Mucosa of descending colon (tissue), 3 donors: ENCODE data around the gene TRPM3. TPM values are rescaled to one million over a fixed set of nuclear protein-coding genes. Genes with fewer than 3 reads are reported as not detected.

Experiments used
- ATAC-seq: fragments of 200-7000 bp; cut with Tn5 transposase; one replicate; pipeline ENCODE4 v1.9.1; 2020; ENCODE audit warnings: mild to moderate bottlenecking, moderate library complexity
- DNase-seq, 3 donors: peaks; one replicate each; pipeline ENCODE4 v3.0.0-alpha.2; 2020
- H3K36me3 ChIP-seq: fragments of 200-600 bp; one replicate; pipeline ENCODE4 v1.8.0; 2021; ENCODE audit warnings: low read depth, mild to moderate bottlenecking
- H3K4me1 ChIP-seq: fragments of 200-600 bp; one replicate; pipeline ENCODE4 v1.8.0; 2021; ENCODE audit warnings: low read depth, mild to moderate bottlenecking
- H3K4me3 ChIP-seq: fragments of 200-600 bp; one replicate; pipeline ENCODE4 v1.8.0; 2021; ENCODE audit warnings: mild to moderate bottlenecking
- H3K9me3 ChIP-seq: fragments of 200-600 bp; one replicate; pipeline ENCODE4 v1.8.0; 2021; ENCODE audit warnings: mild to moderate bottlenecking
- intact Hi-C, 2 donors: fragments of 100-400 bp; cut with DNase I in 1 of 2; cut with micrococcal nuclease in 1 of 2; formaldehyde crosslinking; loops; one replicate each; pipeline versions ENCODE4 v1.11.0 to v1.11.1; 2022; cut with DNase I, micrococcal nuclease
- total RNA-seq, 3 donors: library from RNA; stranded (reverse); fragmentation: NEBNext Ultra II Directional in 2 of 3; extraction: Animal tissue kit (Norgen Biotek cat#: 25700) in 2 of 3; gene quantifications; one replicate each; pipeline versions ENCODE4 v1.2.1 to v1.2.4, GENCODE V29; 2021 to 2023
- TF ChIP-seq, protein P1 (sequence below): fragments of 200-600 bp; IDR thresholded peaks from one replicate; pipeline ENCODE4 v1.8.0; 2022; ENCODE audit warnings: antibody characterized with exemption, mild to moderate bottlenecking
- donor health status: DM: no; HTN: no; CAD: no; lungs with moderate emphysema.
- donor health status: DM: no; HTN: no; CAD: no.
- donor health status: DM: no; HTN: yes; CAD: no.

Gene TRPM3
- total RNA-seq, 3 donors from 2014 or later, result 0.29 to 0.55 (median 0.51) TPM

- no peak for ATAC-seq
Measured at GRCh38 chr9:70696694-70697335, 424.6 kb downstream of the TRPM3 start.

DNA sequence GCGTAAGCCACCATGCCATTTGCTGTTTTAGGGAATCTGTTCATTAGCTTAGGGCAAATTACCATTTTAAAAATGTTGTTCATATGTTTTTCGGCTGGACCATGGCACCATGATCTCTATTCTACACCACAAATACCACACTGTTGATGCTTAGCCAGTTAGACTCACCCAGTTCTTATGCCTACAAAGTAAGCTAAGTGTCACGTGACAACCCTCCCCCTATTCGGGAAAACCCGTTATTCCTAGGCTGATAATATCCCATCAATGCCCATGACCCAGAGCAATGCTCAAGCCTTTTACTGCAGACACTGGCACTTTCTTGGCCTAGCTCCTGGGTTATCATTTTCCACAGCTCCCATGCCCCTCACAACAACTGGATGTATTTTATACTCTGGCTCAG lies 426.7 kb downstream of the TRPM3 start:
- DNase-seq, result no peak
- Histone ChIP-seq H3K9me3 (no peaks in the 10 kb centered on the region), H3K36me3 (no peaks in the 10 kb centered on the region), H3K4me1 (no peaks in the 10 kb centered on the region), H3K4me3 (no peak overlapping the region)
- ATAC-seq, result no peak
- intact Hi-C loops, result no loop called here
- TF ChIP-seq, protein P1, sequence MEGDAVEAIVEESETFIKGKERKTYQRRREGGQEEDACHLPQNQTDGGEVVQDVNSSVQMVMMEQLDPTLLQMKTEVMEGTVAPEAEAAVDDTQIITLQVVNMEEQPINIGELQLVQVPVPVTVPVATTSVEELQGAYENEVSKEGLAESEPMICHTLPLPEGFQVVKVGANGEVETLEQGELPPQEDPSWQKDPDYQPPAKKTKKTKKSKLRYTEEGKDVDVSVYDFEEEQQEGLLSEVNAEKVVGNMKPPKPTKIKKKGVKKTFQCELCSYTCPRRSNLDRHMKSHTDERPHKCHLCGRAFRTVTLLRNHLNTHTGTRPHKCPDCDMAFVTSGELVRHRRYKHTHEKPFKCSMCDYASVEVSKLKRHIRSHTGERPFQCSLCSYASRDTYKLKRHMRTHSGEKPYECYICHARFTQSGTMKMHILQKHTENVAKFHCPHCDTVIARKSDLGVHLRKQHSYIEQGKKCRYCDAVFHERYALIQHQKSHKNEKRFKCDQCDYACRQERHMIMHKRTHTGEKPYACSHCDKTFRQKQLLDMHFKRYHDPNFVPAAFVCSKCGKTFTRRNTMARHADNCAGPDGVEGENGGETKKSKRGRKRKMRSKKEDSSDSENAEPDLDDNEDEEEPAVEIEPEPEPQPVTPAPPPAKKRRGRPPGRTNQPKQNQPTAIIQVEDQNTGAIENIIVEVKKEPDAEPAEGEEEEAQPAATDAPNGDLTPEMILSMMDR, result no peak

More at GRCh38 chr9:70696694-70697335, 424.6 kb downstream of the TRPM3 start:
- no peak overlapping the region for H3K4me3 ChIP-seq
- H3K36me3 ChIP-seq, result no peaks in the 10 kb centered on the region
- no peaks in the 10 kb centered on the region for H3K4me1 ChIP-seq
- no peak for DNase-seq
- TF ChIP-seq, protein P1, result no peak
- no peaks in the 10 kb centered on the region for H3K9me3 ChIP-seq
- intact Hi-C loops, result no loop called here

- ATAC-seq (no peak), DNase-seq (no peak)
- no peaks in the 10 kb centered on the region for H3K36me3 ChIP-seq
- TF ChIP-seq, protein P1, result no peak
- H3K4me1 ChIP-seq, result no peaks in the 10 kb centered on the region
- H3K9me3 ChIP-seq, result no peaks in the 10 kb centered on the region
- intact Hi-C loops, result no loop called here
- H3K4me3 ChIP-seq, result no peak overlapping the region
Measured at GRCh38 chr9:70693186-70693585, 428.2 kb downstream of the TRPM3 start.

GRCh38 chr9:70692431-70692830 lies 429.0 kb downstream of the TRPM3 start:
- Histone ChIP-seq H3K4me1 (no peaks in the 10 kb centered on the region), H3K4me3 (no peak overlapping the region), H3K36me3 (no peaks in the 10 kb centered on the region), H3K9me3 (no peaks in the 10 kb centered on the region)
- TF ChIP-seq, protein P1, result no peak
- no peak for ATAC-seq
- intact Hi-C loops, result no loop called here
- DNase-seq, result no peak

GRCh38 chr9:70688704-70689103 lies 432.7 kb downstream of the TRPM3 start:
- DNase-seq (no peak), ATAC-seq (no peak)
- TF ChIP-seq, protein P1, result no peak
- Histone ChIP-seq H3K36me3 (no peaks in the 10 kb centered on the region), H3K4me3 (no peak overlapping the region), H3K4me1 (no peaks in the 10 kb centered on the region), H3K9me3 (no peaks in the 10 kb centered on the region)
- intact Hi-C loops, result no loop called here

DNA sequence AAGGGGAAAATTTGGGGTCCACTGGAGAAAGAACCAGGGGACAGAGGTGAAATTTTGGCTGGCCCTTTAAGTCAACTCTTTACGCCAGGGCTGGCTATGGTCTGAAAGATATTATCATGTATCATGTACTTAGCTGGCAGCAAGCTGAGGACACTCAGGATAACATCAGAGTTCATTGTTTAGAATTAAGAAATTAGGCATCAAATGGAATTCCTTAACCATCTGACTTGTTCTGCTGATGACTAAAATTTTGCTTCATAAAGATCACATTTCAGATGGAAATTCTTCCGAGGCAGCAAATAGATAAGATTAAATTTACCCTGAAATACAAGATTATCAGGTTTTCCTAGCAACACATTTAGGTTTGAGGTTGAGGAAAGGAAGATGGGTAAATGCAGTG lies 437.6 kb downstream of the TRPM3 start:
- Histone ChIP-seq H3K9me3 (no peaks in the 10 kb centered on the region), H3K4me1 (no peaks in the 10 kb centered on the region), H3K36me3 (no peaks in the 10 kb centered on the region), H3K4me3 (no peak overlapping the region)
- no peak for DNase-seq
- ATAC-seq, result no peak
- TF ChIP-seq, protein P1, result no peak
- intact Hi-C loops, result no loop called here
